ENCODE measurements around the gene ADGRL4.
"Not testable (repeated sequence)": the region's sequence is repeated elsewhere in the genome, so short reads cannot be mapped to it uniquely, and the experiment has no call there.

Gene ADGRL4

DNA sequence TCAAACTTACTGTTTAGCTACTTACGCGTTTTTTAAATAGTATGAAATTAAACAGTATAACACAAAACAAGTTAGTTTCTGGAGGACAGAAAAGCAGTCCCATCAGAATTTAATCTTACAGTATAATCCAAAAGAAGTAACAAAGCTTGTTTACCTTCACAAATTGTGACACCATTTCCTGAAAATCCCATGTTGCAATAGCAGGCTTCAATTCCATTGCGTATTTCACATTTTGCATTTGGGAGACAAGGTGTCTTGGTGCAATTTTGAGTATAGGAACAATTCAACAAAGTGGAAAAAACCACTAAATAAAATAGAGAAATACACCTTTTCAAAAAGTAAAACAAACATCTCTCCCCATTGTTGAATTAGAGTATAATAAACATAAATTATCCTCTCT, 1.6 kb downstream of the ADGRL4 start:
- no peak for DNase-seq (ENCODE audit: extremely low read depth, low read depth)
- TF ChIP-seq, protein P1, sequence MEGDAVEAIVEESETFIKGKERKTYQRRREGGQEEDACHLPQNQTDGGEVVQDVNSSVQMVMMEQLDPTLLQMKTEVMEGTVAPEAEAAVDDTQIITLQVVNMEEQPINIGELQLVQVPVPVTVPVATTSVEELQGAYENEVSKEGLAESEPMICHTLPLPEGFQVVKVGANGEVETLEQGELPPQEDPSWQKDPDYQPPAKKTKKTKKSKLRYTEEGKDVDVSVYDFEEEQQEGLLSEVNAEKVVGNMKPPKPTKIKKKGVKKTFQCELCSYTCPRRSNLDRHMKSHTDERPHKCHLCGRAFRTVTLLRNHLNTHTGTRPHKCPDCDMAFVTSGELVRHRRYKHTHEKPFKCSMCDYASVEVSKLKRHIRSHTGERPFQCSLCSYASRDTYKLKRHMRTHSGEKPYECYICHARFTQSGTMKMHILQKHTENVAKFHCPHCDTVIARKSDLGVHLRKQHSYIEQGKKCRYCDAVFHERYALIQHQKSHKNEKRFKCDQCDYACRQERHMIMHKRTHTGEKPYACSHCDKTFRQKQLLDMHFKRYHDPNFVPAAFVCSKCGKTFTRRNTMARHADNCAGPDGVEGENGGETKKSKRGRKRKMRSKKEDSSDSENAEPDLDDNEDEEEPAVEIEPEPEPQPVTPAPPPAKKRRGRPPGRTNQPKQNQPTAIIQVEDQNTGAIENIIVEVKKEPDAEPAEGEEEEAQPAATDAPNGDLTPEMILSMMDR (IDR thresholded peaks at IDR 0.05; ENCODE audit: low read depth, low read length, missing control alignments) = no peak
- H3K4me3 ChIP-seq (replicated peaks; ENCODE audit: low read depth, low read length) = no peak overlapping the region

DNA sequence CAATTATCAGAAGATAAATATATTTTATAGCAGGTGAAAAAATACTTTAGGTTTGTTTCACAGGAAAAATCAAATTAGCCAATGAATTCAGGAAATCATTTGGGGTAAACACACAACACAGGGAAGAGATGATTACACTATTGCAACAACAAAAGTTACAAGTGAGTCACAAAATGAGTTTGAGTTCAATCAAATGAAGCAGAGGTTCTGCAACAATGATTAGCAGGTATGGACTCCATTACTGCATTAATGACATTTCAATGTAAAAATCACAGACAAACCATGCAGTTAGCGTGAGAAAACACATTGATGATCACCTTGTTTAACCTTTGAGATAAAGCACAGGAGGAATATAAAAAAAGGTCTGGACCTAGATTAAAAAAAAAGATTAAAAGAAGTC, 9.7 kb downstream of the ADGRL4 start:
- TF ChIP-seq, protein P1 (IDR thresholded peaks at IDR 0.05; ENCODE audit: low read depth, low read length, missing control alignments) = no peak
- H3K4me3 ChIP-seq (replicated peaks; ENCODE audit: low read depth, low read length) = no peak overlapping the region
- no peak for DNase-seq (ENCODE audit: extremely low read depth, low read depth)

DNA sequence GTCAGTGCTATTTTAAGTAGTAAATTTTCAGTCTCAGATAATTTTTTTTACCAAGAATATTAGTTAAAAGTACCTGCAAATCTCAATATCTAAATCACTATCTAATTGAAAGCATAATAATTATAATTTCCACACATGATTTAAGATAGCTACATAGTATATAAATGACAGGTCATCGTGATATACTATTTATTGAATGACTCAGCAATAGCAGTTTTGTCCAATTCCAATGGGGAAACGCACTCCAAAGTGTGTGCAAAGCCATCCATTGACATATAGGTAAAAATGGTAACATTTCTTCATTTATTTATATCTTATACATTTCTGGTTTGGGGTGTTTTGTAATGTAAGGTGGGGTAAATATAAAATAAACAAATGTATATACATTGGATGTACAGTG, 19.5 kb downstream of the ADGRL4 start:
- DNase-seq (ENCODE audit: extremely low read depth, low read depth) = no peak
- TF ChIP-seq, protein P1 (IDR thresholded peaks at IDR 0.05; ENCODE audit: low read depth, low read length, missing control alignments) = no peak
- H3K4me3 ChIP-seq (replicated peaks; ENCODE audit: low read depth, low read length) = no peak overlapping the region

DNA sequence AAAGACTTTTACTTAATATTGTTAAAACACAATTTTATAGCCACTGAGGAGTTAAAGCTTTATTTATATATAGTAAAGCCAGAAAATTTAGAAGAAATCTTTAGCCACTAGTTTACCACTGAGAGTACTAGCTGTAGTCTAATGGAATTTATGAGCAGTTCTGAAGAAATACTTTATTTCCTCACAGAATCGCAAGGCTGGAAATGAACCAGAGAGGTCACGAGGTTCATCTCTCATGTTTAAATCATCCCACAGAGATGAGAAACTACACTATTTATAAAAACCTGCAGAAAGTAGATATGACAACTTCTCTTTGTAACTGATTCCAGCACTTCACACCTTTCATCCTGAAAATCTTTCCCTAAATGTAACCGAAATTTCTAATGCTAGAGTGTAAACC, 26.0 kb downstream of the ADGRL4 start:
- TF ChIP-seq, protein P1 (IDR thresholded peaks at IDR 0.05; ENCODE audit: low read depth, low read length, missing control alignments) = no peak
- DNase-seq (ENCODE audit: extremely low read depth, low read depth) = no peak
- no peak overlapping the region for H3K4me3 ChIP-seq (replicated peaks; ENCODE audit: low read depth, low read length)

DNA sequence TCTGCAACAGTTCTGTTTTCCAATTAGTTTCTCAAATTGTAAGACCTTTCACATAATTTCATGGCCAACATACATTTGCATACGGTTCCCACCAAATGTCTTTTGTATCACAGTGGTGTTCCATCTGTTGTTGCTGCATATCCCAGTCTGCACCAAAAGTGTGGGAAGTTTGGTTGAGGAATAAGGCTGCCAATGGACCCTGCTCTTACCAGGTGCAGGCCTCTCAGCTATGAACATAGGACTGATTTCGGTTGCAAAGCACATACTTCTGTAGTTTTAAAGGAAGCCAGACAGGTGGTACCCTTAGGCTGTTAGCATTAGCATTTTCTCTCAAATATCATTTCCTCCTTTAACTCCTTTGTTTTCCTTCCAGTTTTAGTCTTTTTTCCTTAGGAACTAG, 33.8 kb downstream of the ADGRL4 start:
- TF ChIP-seq, protein P1 (IDR thresholded peaks at IDR 0.05; ENCODE audit: low read depth, low read length, missing control alignments) = no peak
- no peak for DNase-seq (ENCODE audit: extremely low read depth, low read depth)
- H3K4me3 ChIP-seq (replicated peaks; ENCODE audit: low read depth, low read length) = no peak overlapping the region

DNA sequence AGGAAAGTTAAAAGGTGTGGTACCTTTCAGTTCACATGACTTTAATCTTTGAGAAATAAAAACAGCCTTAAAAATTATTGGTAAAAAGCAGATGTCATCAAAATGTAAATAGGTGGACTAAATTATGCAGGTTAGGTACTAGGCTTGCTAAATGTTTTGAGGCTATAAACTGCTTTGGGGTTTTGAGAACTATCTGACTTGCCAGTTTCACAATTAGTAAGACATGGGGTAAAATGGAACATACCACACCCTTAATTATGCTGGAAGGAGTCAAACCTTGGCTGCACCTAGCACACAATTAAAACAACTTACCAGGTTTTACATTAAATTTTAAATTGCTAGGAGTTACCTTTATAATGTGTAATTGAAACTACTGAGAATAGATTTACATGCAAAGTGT, 39.4 kb downstream of the ADGRL4 start:
- H3K4me3 ChIP-seq (replicated peaks; ENCODE audit: low read depth, low read length); DNase-seq (ENCODE audit: extremely low read depth, low read depth): not testable (repeated sequence)

DNA sequence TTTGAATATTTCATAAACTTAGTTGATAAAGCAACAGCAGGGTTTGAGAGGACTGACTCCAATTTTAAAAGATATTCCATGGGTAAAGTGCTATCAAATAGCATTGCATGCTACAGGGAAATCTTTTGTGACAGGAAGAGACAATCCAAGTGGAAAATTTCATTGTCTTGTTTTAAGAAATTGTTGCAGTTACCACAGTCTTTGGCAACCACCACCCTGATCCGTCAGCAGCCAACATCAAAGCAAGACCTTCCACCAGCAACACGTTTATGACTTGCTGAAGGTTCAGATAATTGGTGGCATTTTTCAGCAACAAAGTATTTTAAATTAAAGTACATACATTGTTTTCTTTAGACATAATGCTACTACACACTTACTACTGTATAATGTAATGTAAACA, 47.8 kb downstream of the ADGRL4 start:
- TF ChIP-seq, protein P1 (IDR thresholded peaks at IDR 0.05; ENCODE audit: low read depth, low read length, missing control alignments) = no peak
- DNase-seq (ENCODE audit: extremely low read depth, low read depth) = no peak
- no peak overlapping the region for H3K4me3 ChIP-seq (replicated peaks; ENCODE audit: low read depth, low read length)
